Hindlimb muscle (tissue), 1 donor: ENCODE results near the gene SLC25A25. TPM values are rescaled to one million over a fixed set of nuclear protein-coding genes. Genes with fewer than 3 reads are reported as not detected.
A peak's percentile ranks its signal among the peaks of the same experiment; 100 is the strongest.

Experiments
- DNase-seq: peaks from one replicate; pipeline ENCODE4 v3.0.0-alpha.2; 2013
- polyA plus RNA-seq: library from polyadenylated mRNA; unstranded; fragments of 120-200 nt; gene quantifications from one replicate; pipeline ENCODE4 v1.2.1, GENCODE V29; 2013; ENCODE audit not compliant: insufficient read length

The SLC25A25 gene
- polyA plus RNA-seq, 1 donor, result 14.9 TPM

DNA sequence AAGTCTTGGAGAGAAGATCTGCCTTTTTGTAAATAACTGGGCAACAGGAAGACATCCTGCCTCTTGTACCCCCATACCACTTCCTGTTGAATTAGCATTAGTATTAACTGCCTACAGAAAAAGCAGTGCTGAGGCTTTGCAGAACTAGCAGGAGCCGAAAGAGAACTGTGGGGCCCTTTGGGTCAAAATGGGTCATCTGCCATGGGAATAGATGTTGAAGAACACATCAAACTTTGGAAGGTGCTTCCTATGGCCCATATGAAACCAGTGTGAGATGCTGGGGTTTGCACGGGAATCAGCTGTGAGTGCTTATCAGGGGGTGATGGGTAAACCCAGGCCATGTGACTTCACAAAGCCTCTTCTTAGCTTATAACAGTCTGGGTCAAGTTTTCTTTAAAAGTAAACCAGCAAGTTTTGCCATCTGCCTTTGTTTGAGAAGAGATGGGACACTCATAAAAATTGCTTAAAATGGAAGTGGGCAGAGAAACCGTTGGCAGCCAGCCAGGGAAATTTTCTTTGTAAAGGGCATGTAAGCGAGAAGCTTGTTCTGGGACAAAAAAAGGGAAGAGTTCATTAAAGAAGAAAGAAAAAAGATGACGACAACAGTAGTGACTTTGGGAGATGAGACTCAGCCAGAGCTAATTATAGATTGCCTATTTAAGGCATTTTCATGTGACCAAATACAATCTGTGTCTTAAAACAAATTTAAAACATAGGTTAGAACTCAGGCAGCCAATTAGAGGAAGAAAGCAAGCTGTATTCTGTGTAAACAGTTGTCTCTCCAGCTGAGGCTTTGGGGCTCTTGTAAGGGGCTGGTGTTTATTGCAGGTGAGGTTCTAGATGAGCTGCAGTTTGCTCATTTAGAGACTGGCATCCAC, 4.4 kb downstream of the SLC25A25 start:
- peak; percentile 75 for DNase-seq

DNA sequence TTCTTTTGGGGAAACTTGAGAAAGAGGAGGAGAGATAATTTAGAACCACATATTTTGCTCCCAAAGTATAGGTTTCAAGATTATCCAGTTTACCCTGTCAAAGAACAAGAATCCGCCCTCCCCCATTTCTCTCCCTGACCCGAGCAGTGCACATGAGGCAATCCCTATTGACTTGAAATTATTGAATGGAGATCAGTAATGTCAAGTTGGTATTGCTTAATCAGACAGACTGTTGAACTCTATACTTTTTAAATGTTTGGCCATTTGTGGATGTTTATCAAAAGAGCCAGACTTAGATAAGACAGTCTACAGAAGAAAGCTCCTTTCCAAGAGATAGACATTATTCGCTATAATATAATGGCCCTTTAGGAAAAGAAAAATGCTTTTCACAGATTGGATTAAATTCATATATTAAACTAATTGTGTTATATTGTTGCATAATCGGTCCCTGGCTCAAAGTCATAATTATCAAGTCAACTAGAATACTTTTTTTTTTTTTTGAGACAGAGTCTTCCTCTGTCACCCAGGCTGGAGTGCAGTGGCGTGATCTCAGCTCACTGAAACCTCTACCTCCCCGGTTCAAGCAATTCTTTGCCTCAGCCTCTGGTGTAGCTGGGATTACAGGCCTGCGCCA, 5.3 kb downstream of the SLC25A25 start:
- no peak for DNase-seq

DNA sequence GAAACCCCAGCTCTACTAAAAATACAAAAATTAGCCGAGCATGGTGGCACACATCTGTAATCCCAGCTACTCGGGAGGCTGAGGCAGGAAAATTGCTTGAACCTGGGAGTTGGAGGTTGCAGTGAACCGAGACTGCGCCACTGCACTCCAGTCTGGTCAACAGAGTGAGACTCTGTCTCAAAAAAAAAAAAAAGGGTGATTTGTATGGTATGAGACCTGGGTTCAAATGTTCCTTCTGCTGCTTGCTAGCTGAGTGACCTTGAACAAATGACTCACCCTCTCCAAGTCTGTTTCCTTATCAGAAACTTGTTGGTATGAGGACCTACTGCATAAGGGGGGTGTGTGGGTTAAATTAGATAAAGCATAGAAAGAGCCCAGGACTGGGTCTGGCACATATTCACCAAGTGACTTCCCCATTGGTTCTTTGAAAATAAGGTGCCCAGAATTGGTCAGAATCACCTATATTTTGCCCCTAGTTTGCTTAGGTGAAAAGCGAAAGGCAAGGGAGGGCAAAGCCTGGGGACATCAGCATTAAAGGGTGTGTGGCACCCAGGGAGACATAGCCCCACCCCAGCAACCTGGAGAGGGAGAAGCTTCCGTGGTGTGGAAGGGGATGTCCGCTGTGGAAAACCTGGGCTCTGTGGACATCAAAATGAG, 9.9 kb downstream of the SLC25A25 start:
- DNase-seq, result no peak

- DNase-seq, result no peak
Measured at GRCh38 chr9:128078504-128079434, 10.7 kb downstream of the SLC25A25 start.

DNA sequence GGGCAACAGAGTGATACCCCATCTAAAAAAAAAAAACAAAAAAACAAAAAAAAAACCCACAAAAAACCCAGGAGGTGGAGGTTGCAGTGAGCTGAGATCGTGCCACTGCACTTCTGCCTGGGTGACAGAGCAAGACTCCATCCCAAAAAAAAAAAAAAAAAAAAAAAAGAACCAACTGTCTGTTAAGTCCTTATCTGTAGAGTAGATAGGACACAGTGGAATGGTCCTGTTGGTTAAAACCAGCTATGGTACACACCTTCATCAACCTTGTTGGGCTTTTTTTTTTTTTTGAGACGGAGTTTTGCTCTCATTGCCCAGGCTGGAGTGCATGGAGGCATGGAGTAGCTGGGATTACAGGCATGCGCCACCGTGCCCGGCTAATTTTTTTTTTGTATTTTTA, 12.2 kb downstream of the SLC25A25 start:
- DNase-seq, result no peak

DNA sequence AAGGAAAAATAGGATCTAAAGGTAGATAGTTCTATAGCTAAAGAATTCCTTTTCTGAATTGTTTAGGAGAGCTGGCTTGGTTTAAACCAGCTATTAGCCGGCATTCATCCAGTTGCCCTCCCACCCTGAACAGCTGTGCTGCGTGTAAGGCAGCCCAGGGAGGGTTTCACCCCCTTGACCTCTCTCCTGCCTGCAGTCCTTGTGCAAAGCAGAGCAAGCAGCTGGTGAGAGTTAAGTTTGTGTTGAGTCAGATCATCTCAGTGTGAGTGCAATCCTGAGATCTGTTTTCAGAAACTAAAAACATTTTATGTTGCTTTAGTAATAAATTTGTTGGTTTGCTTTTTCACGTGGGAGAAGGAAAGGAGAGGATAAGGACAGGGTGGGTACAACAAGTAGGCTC, 13.0 kb downstream of the SLC25A25 start:
- DNase-seq, result no peak

- DNase-seq, result no peak
Measured at GRCh38 chr9:128082151-128082550, 14.1 kb downstream of the SLC25A25 start.

DNA sequence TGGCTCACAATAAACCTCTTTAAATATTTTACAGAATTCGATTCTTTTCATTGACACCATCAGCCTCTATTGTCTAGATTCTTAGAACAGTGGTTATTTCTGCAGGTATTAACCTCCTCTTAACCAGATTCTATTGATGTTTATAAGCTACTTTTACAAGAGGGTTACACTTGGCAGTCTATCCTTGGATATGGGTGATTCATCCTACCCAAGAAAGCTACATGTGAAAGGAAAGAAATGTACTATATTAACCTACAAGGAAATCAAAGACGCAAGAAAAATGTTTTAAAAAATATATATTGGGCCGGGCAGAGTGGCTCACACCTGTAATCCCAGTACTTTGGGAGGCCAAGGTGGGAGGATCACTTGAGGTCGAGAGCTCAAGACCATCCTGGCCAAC, 16.7 kb downstream of the SLC25A25 start:
- no peak for DNase-seq

DNA sequence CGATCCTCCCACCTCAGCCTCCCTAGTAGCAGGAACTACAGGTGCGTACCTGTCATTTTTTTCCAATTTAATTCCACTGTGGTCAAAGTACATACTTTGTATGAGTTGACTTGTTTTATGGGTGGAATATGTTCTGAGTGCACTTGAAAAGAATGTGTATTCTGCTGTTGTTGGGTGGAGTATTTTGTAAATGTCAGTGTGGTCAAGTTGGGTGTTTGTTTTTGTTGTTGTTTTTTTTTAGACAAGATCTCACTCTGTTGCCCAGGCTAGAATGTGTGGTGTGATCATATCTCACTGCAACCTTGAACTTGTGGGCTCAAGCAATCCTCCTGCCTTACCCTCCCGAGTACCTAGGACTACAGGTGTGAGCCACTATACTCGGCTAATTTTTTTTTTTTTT, 17.9 kb downstream of the SLC25A25 start:
- no peak for DNase-seq

DNA sequence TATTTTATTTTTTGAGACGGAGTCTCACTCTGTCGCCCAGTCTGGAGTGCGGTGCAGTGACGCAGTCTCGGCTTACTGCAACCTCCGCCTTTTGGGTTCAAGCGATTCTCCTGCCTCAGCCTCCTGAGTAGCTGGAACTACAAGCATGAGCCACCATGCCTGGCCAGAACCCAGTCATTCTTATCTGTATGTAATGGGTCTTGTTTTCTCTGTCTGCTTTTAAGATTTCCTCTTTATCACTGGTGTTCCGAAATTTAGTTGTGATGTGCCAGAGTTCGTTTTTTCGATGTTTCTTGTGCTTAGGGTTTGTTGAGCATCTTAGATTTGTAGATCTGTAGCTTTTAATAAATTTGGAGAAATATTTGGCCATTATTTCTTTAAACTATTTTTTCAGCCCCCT, 19.2 kb downstream of the SLC25A25 start:
- no peak for DNase-seq

DNA sequence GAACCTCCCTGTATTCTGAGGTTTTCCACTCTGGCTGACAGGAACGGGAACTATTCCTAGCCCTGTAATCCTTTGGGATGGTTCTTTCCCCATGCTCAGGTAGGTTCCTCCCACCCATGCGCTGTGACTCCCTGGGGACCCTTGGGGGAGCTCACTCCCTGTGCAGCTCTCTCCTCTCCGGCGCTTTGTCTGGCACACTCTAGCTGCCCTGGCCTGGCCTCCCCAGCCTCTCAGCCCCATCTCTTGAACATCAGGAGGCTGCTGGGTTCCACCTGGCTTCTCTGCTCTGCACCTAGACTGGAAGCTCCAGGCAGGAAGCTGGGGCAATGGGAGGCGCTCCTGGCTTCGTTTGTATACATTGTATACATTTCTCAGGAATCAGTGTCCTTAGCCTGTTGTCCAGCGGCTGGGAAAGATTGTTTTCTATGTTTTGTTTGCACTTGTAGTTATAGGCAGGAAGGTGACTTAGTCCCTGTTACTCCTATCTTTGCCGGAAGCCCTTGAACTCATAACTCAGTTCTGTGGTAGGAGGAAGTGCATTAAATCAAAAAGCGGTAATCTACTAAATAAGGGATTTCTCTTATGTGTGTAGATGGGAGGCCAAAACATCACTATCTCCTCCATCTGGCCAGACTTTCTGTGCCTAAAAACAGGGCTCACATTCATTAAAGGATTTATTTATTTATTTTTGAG, 20.4 kb downstream of the SLC25A25 start:
- DNase-seq, result no peak

GRCh38 chr9:128089299-128089698, 21.3 kb downstream of the SLC25A25 start:
- no peak for DNase-seq

GRCh38 chr9:128091144-128091543, 23.1 kb downstream of the SLC25A25 start:
- DNase-seq, result peak; percentile 91

GRCh38 chr9:128091571-128091970, 23.5 kb downstream of the SLC25A25 start:
- no peak for DNase-seq

GRCh38 chr9:128092199-128092977, 24.4 kb downstream of the SLC25A25 start:
- DNase-seq, result no peak

DNA sequence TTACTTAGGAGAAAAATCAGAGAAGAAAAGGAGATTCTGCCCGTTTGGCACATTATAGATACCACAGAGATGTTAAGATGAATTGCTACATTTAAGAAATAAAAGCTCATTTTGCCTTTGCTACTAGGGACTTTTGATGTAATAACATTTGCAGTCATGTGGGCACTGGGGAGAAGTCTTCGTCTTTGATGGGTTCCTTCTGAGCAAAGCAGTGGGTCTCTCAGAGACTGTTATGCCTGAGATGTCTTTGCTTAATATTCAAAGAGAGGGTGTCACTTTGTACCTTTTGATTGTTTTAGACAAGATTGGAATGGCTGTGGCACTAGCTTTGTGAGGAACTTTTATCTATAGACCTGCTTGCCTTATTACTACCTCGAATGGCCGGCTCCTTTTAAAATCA, 25.0 kb downstream of the SLC25A25 start:
- DNase-seq, result no peak

GRCh38 chr9:128094166-128094949, 26.3 kb downstream of the SLC25A25 start:
- peak; percentile 93 for DNase-seq

- no peak for DNase-seq
Measured at GRCh38 chr9:128094950-128095544, 27.0 kb downstream of the SLC25A25 start.
